HuH-7.5 (cell line): Measurements from ENCODE around the gene ARMC9.
"Not testable (repeated sequence)": the region's sequence is repeated elsewhere in the genome, so short reads cannot be mapped to it uniquely, and the experiment has no call there.

ENCODE experiments used
- DNase-seq: peaks from one replicate; pipeline ENCODE4 v3.0.0; 2011; ENCODE audit warnings: low spot score

Gene ARMC9

DNA sequence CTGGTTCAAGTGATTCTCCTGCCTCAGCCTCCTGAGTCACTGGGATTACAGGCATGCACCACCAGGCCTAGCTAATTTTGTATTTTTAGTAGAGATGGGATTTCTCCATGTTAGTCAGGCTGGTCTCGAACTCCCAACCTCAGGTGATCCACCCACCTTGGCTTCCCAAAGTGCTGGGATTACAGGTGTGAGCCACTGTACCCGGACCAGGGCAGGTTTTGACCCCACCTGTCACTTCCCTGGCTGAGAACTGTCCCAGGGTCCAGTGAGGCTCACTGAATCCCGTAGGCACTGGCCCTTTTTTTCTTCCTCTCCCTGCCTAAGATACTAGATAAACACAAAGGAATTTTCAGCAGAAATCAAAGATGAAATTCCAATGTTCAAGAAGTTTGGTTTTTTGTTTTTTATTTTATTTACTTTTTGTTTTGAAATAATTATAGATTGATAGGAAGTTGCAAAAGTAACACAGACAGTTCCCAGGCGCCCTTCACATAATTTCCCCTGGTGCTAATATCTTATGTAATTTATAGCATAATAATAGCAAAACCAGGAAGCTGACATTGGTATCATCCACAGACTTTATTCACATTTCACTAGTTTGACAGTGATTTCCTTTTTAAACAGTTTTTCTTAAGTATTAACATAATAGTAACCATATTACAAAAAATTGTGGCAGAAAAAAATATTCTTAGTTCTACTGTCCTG lies 144.7 kb downstream of the ARMC9 start:
- DNase-seq = no peak

- DNase-seq = no peak
Measured at GRCh38 chr2:231343988-231344387, 145.6 kb downstream of the ARMC9 start.

DNA sequence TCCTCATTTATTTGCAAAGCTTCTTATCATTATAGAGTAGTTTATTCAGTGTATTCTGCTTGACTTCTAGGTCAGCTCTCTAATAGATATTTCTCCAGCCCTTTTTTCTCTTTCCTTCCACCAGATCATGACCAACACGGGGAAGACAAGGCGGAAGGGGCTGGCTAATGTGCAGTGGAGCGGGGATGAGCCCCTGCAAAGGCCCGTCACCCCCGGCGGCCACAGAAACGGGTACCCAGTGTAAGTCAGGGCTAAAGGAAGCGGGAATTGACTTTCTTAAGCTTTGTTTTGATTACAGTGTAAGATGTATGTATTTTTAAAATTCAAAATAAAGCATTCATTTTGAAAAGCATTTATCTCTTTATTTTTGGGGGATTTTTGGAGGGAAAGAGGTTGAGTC lies 146.4 kb downstream of the ARMC9 start:
- no peak for DNase-seq

- peak; percentile 51 for DNase-seq
Measured at GRCh38 chr2:231347081-231347480, 148.7 kb downstream of the ARMC9 start.

DNA sequence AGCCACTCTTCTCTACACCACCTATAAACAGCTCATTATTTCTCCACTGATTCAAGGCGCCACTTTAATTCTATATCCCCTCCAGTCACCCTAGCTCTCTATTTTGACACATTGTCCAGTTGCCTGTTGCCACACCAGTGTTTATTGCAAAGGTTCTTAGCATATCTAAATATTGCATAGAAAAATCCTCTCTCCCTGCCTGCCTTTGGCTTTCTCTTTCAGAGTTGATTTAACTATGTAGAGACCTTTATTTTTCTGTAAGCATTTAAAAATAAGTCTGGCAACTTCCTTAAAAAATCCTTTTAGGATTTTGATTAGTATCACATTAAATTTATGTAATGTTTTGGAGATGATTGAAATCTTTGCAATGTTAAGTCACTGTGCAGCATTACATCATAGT lies 149.2 kb downstream of the ARMC9 start:
- no peak for DNase-seq

DNA sequence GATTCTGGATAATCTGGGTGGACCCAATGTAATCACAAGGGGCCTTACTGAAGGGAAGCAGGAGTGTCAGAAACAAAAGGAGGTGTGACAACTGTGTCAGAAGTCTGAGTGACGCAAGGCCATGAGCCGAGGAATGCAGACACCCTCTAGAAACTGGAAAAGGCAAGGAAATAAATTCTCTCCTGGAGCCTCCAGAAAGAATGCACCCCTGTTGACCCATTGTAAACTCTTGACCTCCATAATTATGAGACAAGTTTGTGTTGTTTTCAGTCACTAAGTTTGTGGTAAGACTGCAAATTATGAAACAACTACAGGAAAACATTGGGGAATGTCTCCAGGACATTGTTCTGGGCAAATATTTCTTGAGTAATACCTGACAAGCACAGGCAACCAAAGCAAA lies 149.7 kb downstream of the ARMC9 start:
- no peak for DNase-seq

GRCh38 chr2:231348704-231349373 lies 150.4 kb downstream of the ARMC9 start:
- DNase-seq = no peak

- DNase-seq = not testable (repeated sequence)
Measured at GRCh38 chr2:231349374-231349735, 150.9 kb downstream of the ARMC9 start.

GRCh38 chr2:231351648-231352047 lies 153.2 kb downstream of the ARMC9 start:
- no peak for DNase-seq

DNA sequence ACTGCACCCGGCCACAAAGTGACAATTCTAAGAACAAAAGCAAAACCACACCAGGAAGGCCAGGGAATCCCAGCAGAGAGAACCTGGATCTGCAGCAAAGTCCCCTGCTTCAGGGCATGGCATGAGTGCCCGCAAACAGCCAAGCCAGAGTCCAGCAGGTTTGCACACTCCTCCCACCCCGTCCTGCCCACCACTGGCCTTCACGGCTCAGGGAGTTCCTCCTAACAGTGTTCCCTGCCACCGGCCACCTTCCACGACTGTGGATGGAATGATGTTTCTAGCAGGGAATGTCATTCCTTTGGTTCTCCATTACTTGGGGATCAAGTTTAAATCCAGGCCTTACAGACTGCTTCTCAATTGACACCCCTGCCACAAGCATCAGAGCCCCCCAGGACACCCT lies 155.0 kb downstream of the ARMC9 start:
- no peak for DNase-seq

GRCh38 chr2:231355508-231356465 lies 157.4 kb downstream of the ARMC9 start:
- no peak for DNase-seq

GRCh38 chr2:231356466-231356844 lies 158.0 kb downstream of the ARMC9 start:
- DNase-seq = no peak

GRCh38 chr2:231357048-231357447 lies 158.6 kb downstream of the ARMC9 start:
- DNase-seq = no peak

DNA sequence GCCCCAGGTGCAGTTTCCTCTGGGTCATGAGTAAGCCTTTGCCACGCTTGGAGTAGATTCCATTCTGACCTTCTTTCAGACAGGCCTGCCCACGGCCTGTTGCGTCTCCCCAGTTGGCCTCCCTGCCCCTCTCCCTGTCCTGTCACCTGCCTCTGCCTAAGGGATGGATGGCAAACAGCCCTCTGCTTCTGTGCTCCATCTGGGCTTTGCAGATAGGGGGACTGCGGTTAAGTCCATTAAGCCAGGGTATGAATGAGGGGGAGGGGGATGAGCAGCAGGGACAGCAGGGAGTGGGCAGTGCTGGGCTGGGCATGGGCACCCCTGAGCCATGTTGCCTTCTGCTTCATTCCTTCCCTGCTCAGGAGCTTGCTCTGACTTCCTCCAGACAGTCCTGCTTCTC lies 159.5 kb downstream of the ARMC9 start:
- no peak for DNase-seq

DNA sequence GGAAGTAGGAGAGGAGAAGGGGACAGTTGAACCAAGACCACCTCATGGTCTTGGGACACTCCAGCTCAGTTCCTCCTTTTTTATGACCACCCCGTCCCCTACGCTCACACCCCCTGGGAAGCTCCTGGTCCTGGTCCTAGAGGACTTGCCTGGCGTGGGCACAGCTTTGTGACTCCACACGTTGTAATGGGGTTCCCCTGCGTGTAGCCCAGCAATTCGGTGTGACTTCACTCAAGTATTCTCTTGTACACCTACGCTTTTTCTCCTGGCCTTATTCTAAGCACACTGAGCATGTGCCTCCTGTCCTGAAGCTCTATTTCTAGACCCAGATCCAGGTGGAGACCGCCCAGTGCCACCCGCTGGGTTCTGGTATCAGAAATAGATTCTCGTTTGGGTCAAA lies 161.0 kb downstream of the ARMC9 start:
- DNase-seq = no peak

DNA sequence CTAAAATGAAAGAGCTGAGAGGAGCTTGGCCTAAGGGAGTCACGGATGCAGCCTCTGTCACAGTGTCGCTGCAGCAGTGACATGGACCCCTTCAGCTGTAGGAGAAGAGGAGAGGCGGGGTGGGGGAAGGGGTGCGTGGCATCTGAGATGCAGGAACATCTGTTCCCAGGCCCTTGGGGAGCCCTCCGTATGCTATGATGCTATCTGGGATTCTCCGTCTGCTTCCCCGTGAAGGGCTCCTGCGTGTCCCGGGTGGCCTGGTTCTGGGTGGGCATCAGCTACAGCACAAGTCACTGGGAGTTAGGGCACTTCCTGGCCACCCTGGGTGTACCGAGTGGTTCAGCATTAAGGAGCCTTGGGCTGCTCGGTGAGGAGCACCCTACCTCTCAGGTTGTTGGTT lies 161.5 kb downstream of the ARMC9 start:
- no peak for DNase-seq

GRCh38 chr2:231360401-231360800 lies 162.0 kb downstream of the ARMC9 start:
- no peak for DNase-seq

GRCh38 chr2:231360881-231361371 lies 162.5 kb downstream of the ARMC9 start:
- DNase-seq = no peak

GRCh38 chr2:231361701-231362554 lies 163.5 kb downstream of the ARMC9 start:
- no peak for DNase-seq

GRCh38 chr2:231362555-231363184 lies 164.2 kb downstream of the ARMC9 start:
- no peak for DNase-seq

DNA sequence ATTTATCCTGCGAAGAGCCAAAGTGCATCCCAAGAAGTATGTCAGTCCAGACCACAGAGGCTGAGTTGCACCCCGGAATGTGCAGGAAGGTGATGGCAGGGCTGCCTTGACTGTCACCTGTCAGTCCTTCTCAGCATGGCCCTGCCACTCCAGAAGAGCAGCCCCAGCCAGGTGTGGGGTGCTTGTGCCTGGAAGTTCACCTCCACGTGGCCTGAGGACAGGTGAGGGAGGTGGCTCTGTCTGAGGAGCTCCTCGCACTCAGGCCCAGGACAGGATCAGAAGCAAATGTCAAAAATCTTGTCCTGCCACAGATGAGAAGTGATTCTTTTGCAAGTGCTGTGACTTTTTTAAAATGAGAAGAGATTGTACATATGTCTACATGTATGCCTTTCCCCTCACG lies 165.6 kb downstream of the ARMC9 start:
- no peak for DNase-seq
